Measurements from ENCODE around the gene POLR2E.

The POLR2E gene

DNA sequence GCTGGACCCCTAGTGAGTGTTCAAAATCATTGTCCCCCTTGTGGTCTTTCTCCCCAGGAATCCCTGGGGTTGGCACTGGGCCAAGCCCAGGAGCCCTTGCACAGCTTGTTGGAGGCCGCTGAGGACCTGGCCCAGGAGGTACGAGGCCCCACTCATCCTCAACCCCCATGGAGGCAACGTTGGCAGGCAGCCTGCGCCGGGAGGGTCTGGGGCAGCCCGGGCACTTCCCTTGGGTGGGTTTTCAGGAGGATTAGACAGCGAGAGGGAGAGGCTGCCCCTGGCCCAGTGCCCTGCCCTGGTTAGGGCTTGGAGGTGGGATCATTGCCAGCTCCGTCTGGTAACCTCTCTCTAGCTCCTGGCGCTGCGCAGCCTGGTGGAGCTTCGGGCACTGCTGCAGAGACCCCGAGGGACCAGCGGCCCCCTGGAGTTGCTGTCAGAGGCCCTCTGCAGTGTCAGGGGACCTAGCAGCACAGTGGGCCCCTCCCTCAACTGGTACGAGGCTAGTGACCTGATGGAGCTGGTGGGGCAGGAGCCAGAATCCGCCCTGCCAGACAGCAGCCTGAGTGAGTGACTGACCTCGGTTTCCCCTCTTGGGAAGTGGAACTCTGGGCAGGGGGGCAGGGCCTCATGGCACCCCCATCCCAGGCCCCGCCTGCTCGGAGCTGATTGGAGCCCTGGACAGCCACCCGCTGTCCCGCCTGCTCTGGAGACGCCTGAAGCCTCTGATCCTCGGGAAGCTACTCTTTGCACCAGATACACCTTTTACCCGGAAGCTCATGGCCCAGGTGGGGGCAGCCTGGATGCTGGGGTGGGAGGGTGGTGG is 52.3 kb downstream of the POLR2E start:
- peak; percentile 76 for DNase-seq

GRCh38 chr19:1041835-1042685 is 53.1 kb downstream of the POLR2E start:
- peak; percentile 29 for DNase-seq

- no peak for DNase-seq
These were observed 53.8 kb downstream of the POLR2E start for GRCh38 chr19:1041272-1041834.

DNA sequence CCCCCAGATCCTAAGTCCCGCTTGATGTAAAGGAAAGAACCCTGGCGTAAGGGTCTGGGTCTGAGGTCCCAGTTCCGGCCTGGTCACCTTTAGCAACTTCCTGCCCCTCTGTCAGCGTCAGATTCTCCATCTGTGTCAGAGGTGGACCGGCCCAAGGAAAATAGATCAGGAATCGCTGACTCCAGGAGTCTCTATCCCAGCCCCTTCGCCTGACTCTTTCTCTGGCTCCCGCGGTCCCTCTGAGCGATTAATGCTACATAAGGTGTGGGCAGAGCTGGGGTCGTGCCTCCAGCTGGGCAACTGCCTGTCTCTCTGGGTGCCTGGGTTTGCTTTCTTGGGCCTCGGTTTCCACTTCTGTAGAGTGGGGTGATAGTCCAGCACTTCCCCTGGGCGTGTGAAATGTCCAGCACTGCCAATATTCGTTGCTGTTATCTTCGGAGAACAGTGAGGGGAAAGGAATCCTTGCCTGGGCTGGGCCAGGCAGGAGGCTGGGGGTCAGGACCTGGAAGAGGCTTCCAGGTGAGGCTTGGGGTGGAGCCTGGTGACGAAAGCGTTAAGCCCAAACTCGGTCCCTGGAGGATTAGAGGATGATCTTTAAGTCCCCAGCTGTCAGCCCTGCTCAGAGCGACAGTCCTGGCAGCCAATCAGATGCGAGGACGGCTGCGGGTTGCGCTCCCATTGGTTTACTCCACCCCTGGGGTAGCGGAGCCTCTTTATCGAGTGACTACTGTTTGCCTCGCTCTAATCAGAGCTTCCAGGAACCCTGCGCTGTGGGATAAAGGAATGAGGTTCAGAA is 54.5 kb downstream of the POLR2E start:
- DNase-seq: peak; percentile 90

DNA sequence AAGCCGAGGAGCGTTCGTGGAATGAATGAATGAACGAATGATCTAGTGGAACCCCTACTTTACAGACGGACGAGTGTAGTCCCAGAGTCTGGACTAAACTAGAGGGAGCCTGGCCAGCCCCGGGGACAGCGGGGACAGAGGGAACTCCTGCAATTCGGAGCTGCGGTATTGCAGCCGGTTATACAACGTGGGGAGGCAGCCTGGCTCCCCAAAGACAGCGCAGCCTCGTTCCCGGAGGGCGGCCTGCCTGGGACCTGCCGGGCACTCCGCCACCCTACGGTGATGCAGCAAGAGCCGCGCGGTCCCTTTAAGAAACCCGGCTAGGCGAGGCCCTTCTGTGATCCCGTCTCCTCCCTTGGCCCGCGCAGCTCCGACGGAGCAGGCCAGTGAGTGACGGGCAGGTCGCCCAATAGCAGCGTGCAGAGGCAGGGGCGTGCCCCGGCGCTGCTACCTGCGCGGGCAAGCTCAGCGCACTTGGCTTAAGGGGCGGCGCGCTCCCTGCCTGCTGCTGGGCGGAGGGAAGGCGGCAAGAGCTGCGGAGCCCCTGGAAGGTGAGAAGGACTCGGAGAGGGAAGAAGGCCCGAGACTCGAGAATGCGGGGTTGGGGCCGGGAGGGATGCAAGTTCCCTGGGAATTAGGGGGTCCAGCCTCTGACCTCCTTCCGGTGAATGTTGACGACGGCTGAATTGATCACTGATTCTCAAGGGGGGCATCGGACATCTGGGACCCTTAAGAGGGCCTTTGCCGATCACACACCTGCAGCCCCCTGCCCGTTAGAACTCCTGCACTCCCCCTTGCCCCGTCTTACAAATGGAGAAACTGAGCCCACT is 55.3 kb downstream of the POLR2E start, which contains the start of gene ABCA7:
ABCA7 (plus strand) TSS at position 462 of the 830 bp plus-strand sequence. CDS start 1,255 bp downstream, outside the sequence.
- peak; percentile 96 for DNase-seq

- DNase-seq: no peak
These were observed 56.1 kb downstream of the POLR2E start for GRCh38 chr19:1038978-1039645.

DNA sequence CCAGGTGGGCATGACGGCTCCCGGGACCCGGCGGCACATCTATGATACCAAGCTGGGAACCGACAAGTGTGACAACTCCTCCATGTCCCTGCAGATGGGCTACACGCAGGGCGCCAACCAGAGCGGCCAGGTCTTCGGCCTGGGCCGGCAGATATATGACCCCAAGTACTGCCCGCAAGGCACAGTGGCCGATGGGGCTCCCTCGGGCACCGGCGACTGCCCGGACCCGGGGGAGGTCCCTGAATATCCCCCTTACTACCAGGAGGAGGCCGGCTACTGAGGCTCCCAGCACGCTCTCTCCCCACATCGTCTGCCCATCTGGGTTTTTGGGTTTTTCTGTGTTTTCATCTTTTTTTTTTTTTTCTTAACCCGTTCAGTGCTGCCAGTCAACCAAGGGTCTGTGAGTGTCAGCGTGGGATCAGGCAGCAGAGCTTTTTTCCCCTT is 57.5 kb downstream of the POLR2E start:
- no peak for DNase-seq

All from NCI-H1105 treated with DMSO at 0.1 percent for 48 hours (cell line).